Measurements from ENCODE around the gene ARID3A.
A peak's percentile ranks its signal among the peaks of the same experiment; 100 is the strongest.

Gene ARID3A

DNA sequence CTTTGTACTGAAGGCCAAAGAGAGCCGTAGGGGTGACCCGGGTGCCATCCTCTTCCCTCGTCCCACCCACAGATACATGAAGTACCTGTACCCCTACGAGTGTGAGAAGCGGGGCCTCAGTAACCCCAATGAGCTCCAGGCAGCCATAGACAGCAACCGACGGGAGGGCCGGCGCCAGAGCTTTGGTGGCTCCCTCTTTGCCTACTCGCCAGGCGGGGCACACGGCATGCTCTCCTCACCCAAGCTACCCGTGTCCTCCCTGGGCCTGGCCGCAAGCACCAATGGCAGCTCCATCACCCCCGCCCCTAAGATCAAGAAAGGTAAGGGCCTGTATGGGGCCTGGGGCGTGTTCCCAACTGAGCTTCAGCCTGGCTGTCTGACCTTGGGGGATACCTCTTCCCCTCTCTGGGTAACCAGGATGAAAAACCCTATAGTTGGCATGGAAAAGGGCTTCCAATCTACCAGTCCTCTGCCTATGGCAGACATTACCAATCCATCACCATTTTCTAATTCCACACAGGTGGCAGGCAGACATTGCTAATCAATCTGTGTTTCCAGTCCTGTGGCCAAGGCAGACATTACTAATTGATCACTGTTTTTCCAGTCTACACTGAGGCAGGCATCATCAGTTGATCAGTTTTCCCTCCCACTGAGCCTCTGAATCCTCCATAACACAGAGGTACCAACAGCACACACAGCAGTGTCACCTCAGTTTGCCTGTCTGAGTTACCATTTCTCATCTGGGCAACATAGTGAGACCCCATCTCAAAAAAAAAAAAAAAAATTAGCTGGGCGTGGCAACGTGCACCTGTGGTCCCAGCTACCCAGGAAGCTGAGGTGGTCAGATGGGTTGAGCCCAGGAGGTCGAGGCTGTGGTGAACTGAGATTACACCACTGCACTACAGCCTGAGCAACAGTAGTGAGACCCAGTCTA, 39.2 kb downstream of the ARID3A start:
- no peak for DNase-seq

DNA sequence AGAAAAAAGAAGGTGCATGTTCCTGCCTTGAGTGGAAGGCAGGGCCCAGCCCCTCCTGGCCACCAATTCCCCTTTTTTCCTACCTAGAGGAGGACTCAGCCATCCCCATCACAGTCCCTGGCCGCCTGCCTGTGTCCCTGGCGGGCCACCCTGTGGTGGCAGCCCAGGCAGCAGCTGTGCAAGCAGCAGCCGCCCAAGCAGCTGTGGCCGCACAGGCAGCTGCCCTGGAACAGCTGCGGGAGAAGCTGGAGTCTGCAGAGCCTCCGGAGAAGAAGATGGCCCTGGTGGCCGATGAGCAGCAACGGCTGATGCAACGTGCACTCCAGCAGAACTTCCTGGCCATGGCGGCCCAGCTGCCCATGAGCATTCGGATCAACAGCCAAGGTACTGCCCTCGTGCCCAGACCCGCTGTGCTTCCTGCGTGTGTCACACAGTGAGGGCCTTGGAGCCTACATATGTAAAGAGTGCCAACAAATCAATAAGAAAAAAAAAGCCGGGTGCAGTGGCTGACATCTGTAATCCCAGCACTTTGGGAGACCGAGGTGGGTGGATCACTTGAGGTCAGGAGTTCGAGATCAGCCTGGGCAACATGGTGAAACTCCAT, 40.8 kb downstream of the ARID3A start:
- DNase-seq: no peak

DNA sequence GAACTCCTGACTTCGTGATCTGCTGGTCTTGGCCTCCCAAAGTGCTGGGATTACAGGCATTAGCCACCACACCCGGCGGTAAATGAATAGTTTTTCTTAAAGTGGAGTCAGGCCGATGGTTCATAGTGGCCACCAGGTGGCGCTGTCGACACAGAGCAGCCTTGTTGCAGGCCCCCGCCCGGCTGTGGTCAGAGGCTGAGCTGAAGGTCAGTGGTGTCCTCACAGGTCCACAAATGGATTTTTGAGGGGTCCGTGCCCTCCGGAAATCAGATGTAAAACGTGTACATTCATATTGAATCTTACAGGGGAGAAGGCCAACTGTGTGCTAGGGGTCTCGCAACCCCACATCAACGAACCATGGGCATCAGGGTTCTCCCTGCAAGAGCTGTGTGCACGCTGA, 44.9 kb downstream of the ARID3A start:
- no peak for DNase-seq

DNA sequence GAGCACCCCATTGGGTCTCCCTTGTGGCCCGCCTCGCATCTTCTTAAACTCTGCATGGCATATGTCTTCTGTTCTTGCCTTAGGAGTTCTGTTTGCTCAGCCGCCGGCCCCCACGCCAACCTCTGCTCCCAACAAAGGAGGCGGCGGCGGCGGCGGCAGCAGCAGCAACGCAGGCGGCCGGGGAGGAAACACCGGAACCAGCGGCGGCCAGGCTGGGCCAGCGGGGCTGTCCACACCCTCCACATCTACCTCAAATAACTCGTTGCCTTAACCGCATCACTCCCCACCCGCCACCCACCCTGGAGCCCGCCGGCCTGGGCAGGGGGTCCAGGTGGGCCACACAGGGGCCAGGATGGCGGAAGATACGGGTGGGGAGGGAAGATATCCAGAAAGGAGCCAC, 46.0 kb downstream of the ARID3A start:
- DNase-seq: no peak

DNA sequence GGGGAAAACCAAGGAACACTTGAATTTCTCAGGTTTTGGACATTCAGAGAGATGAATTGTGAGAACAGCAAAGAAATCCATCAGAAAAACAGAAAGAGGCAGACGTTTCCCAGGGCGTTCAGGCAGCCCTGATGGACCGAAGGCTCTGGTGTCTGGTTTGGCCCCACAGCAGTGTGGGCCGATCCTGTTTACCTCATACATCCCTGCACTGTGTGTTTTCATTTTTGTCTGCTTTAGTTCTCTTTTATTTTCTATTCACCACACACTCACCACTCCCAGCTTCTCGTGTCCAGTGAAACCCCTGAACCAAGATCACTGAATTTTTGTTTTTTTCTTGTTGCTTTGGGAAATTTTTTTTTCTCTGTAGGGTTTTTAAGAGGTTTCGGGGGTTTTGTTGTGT, 46.4 kb downstream of the ARID3A start:
- DNase-seq: no peak

DNA sequence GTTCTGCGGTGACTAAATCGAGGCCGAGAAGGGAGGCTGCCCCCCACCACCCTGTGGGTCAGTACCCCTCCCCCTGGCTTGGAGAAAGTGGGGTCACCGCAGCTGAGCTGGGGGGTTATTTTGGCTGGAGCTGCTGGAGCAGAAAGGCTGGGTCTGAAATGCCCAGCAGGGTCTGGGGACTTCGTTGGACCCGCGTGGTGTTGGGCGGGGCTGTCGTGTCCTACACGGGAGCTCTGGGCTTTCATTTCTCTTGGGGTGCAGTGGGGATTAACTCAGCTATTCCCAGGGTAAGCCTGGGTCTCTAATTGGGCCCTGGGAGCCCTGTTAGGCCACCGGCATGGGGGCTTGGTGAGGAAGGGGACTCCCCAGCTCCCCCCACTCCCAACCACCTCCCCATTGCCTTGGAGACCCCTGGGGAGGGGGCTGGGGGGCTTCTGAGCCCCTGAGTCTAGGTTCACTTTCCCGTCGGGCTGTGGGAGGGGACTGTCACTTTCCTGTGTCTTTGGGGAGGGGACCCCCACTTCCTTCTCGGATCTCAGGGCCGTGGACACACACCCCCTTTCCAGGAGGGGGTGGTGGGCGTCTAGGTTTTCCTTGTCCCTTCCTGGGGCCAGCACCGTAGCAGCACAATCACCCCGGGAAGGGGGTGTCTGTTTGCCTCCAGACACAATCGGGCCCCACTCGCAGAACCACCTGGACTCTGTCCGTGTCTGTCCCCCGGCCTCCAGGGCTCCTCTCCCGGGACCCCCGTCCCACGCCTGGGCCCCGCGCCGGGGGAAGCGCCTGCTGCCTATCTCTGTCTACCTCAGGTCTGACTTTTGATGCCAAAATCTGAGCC, 48.1 kb downstream of the ARID3A start:
- no peak for DNase-seq

DNA sequence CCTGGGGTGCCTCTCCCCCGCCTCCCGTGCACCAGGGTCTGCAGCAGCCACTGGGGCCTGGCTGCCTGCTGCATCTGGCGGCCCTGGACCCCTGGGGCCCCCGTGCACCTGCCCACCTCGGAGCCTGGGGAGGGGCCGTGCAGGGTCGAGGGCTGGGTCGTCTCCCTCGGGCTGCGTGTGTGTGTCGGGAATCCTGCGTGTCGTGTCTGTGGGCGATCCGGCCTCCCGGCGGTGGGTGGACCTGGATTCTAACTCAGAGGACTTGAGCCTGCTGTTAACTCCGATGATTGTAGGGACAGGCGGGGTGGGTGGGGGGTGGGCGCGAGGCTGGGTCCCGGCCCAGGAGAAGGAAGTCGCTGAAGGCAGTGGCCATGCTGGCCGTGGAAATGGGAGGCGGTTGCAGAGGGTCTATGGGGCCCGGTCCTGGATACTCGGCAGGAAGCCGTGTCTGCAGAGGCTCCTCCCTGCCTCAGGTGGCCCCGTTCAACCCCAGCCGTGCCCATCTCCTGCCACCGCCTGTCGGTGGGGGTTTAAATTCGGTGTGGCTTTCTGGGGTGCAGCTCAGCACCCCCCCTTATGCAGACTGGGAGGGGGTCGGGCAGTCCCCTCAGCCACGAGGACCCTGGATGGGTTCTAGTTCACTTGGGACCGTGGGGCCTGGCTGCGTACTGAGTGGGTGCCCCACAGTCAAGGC, 48.9 kb downstream of the ARID3A start:
- DNase-seq: no peak

DNA sequence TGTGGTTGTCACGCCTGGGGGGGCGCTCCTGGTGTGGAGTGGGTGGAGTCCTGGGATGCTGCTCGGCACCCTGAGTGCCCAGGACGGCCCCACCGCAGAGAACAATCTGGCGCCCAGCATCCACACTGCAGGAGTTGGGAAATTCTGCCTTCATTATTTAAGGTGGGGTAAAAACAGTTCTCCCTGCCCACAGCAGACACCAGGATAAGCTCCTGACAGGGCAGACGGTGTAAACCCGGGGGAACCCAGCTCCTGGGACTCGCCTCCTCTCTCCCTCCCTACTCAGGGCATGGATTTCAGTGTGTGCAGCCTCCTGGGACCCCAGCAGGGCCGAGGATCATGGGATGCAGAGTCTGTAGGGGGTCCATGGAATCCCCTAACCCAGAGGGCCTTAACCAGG, 50.6 kb downstream of the ARID3A start:
- no peak for DNase-seq

GRCh38 chr19:977058-977464, 51.2 kb downstream of the ARID3A start:
- no peak for DNase-seq

DNA sequence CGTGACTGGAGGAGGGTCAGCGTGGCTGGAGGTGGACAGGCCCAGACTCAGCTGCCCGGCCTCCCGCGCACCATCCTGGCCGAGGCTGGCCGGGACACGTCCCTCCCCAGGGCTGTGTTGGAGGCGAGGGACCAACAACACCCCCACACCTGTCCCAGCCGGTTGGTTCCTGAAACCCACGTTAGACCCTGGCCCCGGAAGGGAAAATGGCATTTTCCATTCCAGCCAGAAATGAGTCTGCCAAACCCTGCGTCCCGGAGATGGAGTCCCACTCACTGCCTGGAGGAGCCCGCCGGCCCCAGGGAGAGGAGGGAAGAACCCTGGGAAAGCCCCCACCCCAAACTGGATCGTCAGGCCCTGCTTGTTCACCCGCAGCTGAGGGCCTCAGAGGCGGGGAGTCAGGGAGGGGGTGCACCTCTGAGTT, 53.5 kb downstream of the ARID3A start:
- DNase-seq: no peak

- no peak for DNase-seq
Measured at GRCh38 chr19:980133-980998, 54.5 kb downstream of the ARID3A start.

DNA sequence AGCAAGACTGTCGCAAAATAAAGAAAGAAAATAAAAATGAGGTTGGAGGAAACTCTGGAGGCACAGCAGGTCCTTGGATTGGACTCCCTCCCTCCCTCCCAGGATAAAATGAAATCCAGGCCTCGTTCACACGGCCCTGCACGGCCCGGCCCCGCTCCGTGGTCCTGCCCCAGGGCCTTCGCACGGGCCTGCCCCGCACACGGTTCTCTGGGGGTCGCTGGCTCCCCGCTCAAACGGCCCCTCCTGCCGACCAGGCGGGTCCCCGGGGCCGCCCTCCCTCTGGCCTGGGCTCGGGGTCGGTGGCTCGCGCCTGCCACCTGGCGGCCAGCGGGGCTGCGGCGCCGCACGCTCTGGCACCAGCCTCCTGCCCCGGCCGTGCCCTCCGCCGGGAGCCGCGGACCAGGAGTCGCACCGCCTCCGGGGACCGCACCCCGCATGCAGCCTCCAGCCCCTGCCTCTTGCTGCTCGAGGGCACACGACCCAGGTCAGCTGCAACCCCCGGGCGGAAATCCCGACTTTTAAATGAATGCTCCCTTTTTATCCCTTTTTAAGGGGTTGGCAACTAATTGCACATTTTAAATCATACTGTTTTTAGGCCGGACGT, 56.8 kb downstream of the ARID3A start:
- peak; percentile 74 for DNase-seq

DNA sequence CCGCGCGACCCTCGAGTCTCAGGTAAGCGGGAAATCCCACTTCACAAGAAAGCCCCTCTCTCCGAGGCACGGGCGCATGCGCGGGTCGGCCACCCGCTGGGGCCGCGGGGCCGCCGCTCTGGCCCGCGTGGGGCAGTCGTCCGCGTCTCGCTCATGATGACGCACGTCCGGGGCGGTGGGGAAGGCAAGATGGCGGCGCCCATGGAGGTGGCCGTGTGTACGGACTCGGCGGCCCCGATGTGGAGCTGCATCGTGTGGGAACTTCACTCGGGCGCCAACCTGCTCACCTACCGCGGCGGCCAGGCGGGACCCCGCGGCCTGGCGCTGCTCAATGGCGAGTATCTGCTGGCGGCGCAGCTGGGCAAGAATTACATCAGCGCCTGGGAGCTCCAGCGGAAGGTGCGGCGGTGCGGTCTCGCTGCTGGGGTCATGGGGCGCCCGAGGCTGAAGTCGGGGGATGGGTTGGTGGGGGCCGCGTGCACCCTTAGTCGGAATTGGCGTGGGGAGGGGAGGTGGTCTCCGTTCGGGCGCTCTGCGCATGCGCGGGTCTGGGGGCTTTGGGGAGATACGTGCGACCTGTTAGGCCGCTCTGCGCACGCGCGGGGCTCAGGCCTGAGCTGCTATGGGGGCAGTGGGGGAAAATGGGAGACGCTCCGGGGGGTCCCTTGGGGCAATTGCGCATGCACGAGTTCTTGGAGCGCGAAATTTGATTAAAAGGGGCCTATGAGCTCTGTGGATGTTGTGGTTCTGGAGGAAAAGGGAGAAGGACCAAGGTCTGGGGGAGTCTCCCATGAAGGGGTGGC, 58.5 kb downstream of the ARID3A start, which contains the start of gene WDR18:
Gene WDR18 (plus strand): TSS at position 181 of the 803 bp plus-strand sequence. CDS start 9 bp downstream, at position 190.
- DNase-seq: peak; percentile 89

DNA sequence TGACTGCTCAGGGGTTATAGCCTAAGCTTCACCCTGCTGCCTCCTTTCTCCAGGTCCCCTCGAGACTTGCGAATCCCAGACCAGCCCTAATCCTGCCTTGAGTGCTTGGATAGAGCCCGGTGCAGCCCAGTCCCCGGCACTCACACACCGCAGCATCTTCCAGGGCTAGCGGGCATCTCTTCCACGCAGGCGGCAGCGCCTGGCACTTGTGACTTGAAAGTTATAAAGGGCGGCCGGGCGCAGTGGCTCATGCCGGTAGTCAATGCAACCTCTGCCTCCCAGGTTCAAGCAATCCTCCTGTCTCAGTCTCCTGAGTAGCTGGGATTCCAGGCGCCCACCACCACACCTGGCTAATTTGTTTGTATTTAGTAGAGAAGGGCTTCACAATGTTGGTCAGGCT, 60.2 kb downstream of the ARID3A start:
- no peak for DNase-seq

DNA sequence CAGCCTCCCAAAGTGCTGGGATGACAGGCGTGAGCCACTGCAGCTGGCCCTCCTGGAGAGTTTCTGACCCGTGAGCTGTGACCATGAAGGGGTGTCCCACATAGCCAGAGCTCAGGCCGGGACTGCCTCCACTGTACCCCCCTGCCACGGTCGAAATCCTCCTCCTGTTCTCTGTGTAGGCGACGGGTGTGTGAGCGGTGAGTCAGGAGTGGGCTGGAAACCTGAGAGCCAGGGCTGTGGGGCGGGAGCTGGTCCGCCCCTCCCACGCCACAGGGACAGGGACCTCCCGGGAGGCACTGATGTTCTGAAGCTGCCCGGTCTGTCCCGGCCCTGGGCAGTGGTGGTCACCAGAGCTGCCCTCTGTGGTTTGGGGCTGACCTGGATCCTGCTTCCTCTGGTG, 62.2 kb downstream of the ARID3A start:
- no peak for DNase-seq

DNA sequence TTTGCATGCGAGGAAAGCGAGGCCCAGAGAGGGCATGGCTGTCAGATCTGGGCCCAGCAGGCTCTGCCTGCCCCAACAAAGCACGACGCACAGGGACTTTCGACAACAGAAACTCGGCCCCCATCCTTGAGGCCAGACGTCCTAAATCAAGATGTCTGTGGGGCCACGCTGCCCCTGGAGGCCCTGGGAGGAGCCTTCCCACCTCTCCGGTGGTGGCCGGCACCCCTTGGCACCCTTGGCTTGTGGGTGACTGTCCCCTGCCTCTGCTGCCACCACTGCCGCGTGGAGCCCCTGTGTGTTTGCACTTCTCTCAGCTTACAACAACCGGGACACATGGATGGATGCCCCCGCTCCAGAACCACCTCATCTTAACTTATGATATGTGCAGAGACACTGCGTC, 62.7 kb downstream of the ARID3A start:
- no peak for DNase-seq

DNA sequence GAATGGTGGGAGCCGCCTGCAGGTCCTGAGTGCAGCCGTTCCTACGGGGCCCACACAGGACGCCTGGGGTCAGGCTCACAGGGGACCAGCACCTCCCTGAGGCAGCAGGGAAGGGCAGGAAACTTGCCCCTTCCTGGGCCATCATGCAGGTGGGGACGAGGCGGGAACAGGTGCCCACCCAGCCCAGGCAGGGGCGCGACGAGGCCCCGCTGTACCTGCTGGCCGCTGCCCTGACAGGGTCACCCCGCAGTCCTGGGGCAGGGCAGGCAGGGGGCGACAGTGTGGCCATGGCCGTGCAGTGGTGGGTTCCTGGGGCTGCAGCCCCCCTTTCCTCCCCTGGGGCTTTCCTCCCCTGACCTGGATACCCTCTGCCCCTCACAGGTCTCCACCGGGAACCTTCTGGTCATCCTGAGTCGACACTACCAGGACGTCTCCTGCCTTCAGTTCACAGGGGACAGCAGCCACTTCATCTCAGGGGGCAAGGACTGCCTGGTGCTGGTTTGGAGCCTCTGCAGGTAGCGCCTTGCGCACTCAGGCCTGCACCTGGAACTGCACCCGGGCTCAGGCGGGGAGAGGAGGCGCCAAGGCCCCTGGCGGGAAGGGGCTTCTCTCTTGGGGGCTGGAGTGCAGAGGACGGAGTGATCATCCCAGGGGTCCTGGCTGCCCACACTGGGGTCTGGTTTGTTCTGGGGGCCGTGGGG, 63.7 kb downstream of the ARID3A start:
- no peak for DNase-seq

DNA sequence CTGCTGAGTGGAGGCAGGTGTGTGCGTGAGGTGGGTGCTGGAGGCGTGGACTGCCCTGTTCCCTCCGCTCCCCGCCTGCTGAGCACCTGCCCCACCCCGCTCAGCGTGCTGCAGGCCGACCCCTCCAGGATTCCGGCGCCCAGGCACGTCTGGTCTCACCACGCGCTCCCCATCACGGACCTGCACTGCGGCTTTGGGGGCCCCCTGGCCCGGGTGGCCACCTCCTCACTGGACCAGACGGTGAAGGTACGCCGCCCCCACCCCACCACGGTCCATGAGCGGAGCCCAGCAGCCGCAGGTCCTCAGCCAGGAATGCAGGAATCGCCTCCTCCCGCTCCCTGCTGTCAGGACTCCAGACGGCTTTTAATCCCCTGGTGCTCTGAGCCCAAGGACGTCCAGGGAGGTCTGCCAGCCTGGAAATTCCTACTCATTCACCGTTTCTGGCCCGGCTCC, 64.3 kb downstream of the ARID3A start:
- DNase-seq: no peak

GRCh38 chr19:990746-991145, 64.9 kb downstream of the ARID3A start:
- DNase-seq: no peak

All from CD4-positive, alpha-beta T cell treated with Interleukin-15 for 1 hour (primary cell).